Hepatocyte (in vitro differentiated cells): ENCODE results near the gene SOX10. TPM values are rescaled to one million over a fixed set of nuclear protein-coding genes. Genes with fewer than 3 reads are reported as not detected.
A peak's percentile ranks its signal among the peaks of the same experiment; 100 is the strongest.

Experiments used
- DNase-seq: peaks from one replicate; pipeline ENCODE4 v3.0.0-alpha.2; 2016; ENCODE audit warnings: low spot score
- H2AFZ ChIP-seq: fragments of 200-600 bp; sonication (generic); 2 replicates; pipeline ENCODE4 v1.6.0; 2016; ENCODE audit warnings: antibody characterized with exemption, mild to moderate bottlenecking
- H3K27ac ChIP-seq: fragments of 200-600 bp; sonication (generic); 2 replicates; pipeline ENCODE4 v1.5.1; 2016; ENCODE audit warnings: mild to moderate bottlenecking
- H3K27me3 ChIP-seq: fragments of 200-600 bp; sonication (generic); 2 replicates; pipeline ENCODE4 v1.6.1; 2016
- H3K36me3 ChIP-seq: fragments of 200-600 bp; sonication (generic); replicated peaks from 2 replicates; pipeline ENCODE4 v1.5.1; 2016; ENCODE audit warnings: low read depth; ENCODE audit not compliant: insufficient read depth
- H3K4me1 ChIP-seq: fragments of 200-600 bp; sonication (generic); 2 replicates; pipeline ENCODE4 v1.5.1; 2016; ENCODE audit warnings: mild to moderate bottlenecking, moderate library complexity; ENCODE audit not compliant: insufficient read depth
- H3K4me2 ChIP-seq: fragments of 200-600 bp; sonication (generic); 2 replicates; pipeline ENCODE4 v1.6.0; 2016
- H3K4me3 ChIP-seq: fragments of 200-600 bp; sonication (generic); 2 replicates; pipeline ENCODE4 v1.5.1; 2016; ENCODE audit warnings: mild to moderate bottlenecking
- H3K79me2 ChIP-seq: fragments of 200-600 bp; sonication (generic); 2 replicates; pipeline ENCODE4 v1.6.0; 2017; ENCODE audit warnings: mild to moderate bottlenecking
- H3K9me2 ChIP-seq: fragments of 200-600 bp; sonication (generic); replicated peaks from 2 replicates; pipeline ENCODE4 v1.6.0; 2017; ENCODE audit warnings: mild to moderate bottlenecking; ENCODE audit not compliant: insufficient read depth
- H3K9me3 ChIP-seq: fragments of 200-600 bp; sonication (generic); 2 replicates; pipeline ENCODE4 v1.5.1; 2016; ENCODE audit warnings: low read depth, mild to moderate bottlenecking
- H4K20me1 ChIP-seq: fragments of 200-600 bp; sonication (generic); 2 replicates; pipeline ENCODE4 v1.6.0; 2016; ENCODE audit warnings: mild to moderate bottlenecking; ENCODE audit not compliant: insufficient read depth, poor library complexity, severe bottlenecking
- CTCF ChIP-seq: fragments of 200-600 bp; sonication (generic); IDR thresholded peaks from 2 replicates; pipeline ENCODE4 v1.5.1; 2016; ENCODE audit warnings: antibody characterized with exemption, mild to moderate bottlenecking; ENCODE audit not compliant: poor library complexity
- EZH2 ChIP-seq: fragments of 200-600 bp; sonication (generic); IDR thresholded peaks from 2 replicates; pipeline ENCODE4 v1.6.1; 2016; ENCODE audit warnings: antibody characterized with exemption, mild to moderate bottlenecking, borderline replicate concordance
- EZH2phosphoT487 ChIP-seq: fragments of 200-600 bp; sonication (generic); IDR thresholded peaks from one replicate; pipeline ENCODE4 v1.6.1; 2018; ENCODE audit warnings: antibody characterized with exemption, mild to moderate bottlenecking, low read depth, moderate library complexity; ENCODE audit not compliant: unreplicated experiment, severe bottlenecking
- WGBS: methylation state at CpG from one replicate; pipeline ENCODE4 v1.1.6; 2016; ENCODE audit warnings: low lambda C conversion rate; ENCODE audit errors: missing lambda C conversion rate; 5-methylcytosine and 5-hydroxymethylcytosine counted together
- polyA plus RNA-seq: library from polyadenylated mRNA; unstranded; fragments of >200 nt; fragmentation: Nextera tagmentation; extraction: Ambion mirVana; gene quantifications from 2 replicates; pipeline ENCODE4 v1.2.1, GENCODE V29; 2016
- total RNA-seq: library from RNA; depleted of rRNA; stranded (reverse); fragments of >200 nt; gene quantifications from 2 replicates; pipeline ENCODE4 v1.2.3, GENCODE V29; 2014

SOX10 gene
- total and polyA plus RNA-seq, 2 experiments from 2014 or later, result not detected

GRCh38 chr22:37940698-37941376 is 43.5 kb downstream of the SOX10 start:
- WGBS, result 95% methylated on average over 12 of the region's 12 CpGs
- H3K4me3 ChIP-seq, result no peak overlapping the region
- no peaks in the 10 kb centered on the region for H3K9me3 ChIP-seq
- H3K79me2 ChIP-seq, result no peaks in the 10 kb centered on the region
- no peaks in the 10 kb centered on the region for H4K20me1 ChIP-seq
- DNase-seq, result peak; percentile 3
- no peaks in the 10 kb centered on the region for H3K9me2 ChIP-seq
- no peaks in the 10 kb centered on the region for H3K4me1 ChIP-seq
- H3K27me3 ChIP-seq, result no peaks in the 10 kb centered on the region
- H3K36me3 ChIP-seq, result no peaks in the 10 kb centered on the region
- H3K4me2 ChIP-seq, result no peak overlapping the region
- H2AFZ ChIP-seq, result no peak overlapping the region
- no peak for TF ChIP-seq EZH2phosphoT487
- TF ChIP-seq EZH2, result no peak
- TF ChIP-seq CTCF, result no peak
- no peak overlapping the region for H3K27ac ChIP-seq

GRCh38 chr22:37933711-37934376 is 50.5 kb downstream of the SOX10 start:
- Histone ChIP-seq H3K27me3 (no peaks in the 10 kb centered on the region), H3K4me2 (no peak overlapping the region), H3K4me3 (no peak overlapping the region), H3K9me3 (no peaks in the 10 kb centered on the region), H3K27ac (no peak overlapping the region), H2AFZ (no peak overlapping the region), H3K9me2 (no peaks in the 10 kb centered on the region), H3K79me2 (no peaks in the 10 kb centered on the region), H3K36me3 (no peaks in the 10 kb centered on the region), H4K20me1 (no peaks in the 10 kb centered on the region), H3K4me1 (no peaks in the 10 kb centered on the region)
- peak; percentile 95 for DNase-seq
- 17% methylated on average over 13 of the region's 13 CpGs for WGBS
- TF ChIP-seq EZH2phosphoT487 (no peak), CTCF (peak; percentile 92), EZH2 (no peak)

GRCh38 chr22:37932821-37933578 is 51.4 kb downstream of the SOX10 start:
- H4K20me1 ChIP-seq, result no peaks in the 10 kb centered on the region
- 91% methylated on average over 21 of the region's 21 CpGs for WGBS
- H3K79me2 ChIP-seq, result no peaks in the 10 kb centered on the region
- H3K36me3 ChIP-seq, result no peaks in the 10 kb centered on the region
- no peaks in the 10 kb centered on the region for H3K9me2 ChIP-seq
- no peak for DNase-seq
- TF ChIP-seq EZH2 (no peak), CTCF (no peak), EZH2phosphoT487 (no peak)
- H3K4me1 ChIP-seq, result no peaks in the 10 kb centered on the region
- H3K4me2 ChIP-seq, result no peak overlapping the region
- no peaks in the 10 kb centered on the region for H3K9me3 ChIP-seq
- H3K27me3 ChIP-seq, result no peaks in the 10 kb centered on the region
- H2AFZ ChIP-seq, result no peak overlapping the region
- H3K4me3 ChIP-seq, result no peak overlapping the region
- no peak overlapping the region for H3K27ac ChIP-seq
